Gastrocnemius medialis (tissue), 4 donors: ENCODE data around the gene EFR3B.

ENCODE experiments used
- CTCF ChIP-seq, 5 experiments: fragments of 450-650 bp in 3 of 5; fragments of 200-600 bp in 2 of 5; sonication (generic) in 2 of 5; IDR thresholded peaks in 4 of 5; conservative IDR thresholded peaks in 1 of 5; 1 replicate in 4 of 5; 2 replicates in 1 of 5; pipeline ENCODE4 v1.5.1; 2016 to 2019; ENCODE audit warnings: antibody characterized with exemption in 5 of 5, mild to moderate bottlenecking in 3 of 5, moderate library complexity in 3 of 5
- POLR2A ChIP-seq, 2 donors: fragments of 450-650 bp; IDR thresholded peaks; one replicate each; pipeline ENCODE4 v1.6.1; 2017; ENCODE audit warnings: antibody characterized with exemption in 2 of 2, mild to moderate bottlenecking in 2 of 2, moderate library complexity in 2 of 2

GRCh38 chr2:25034081-25034480 is 7.8 kb upstream of the EFR3B start:
- no peak for TF ChIP-seq CTCF (IDR thresholded peaks at IDR 0.05 in 4 of 5, conservative IDR thresholded peaks at IDR 0.05 in 1 of 5)
- no peak for TF ChIP-seq POLR2A (IDR thresholded peaks at IDR 0.05)
